Stomach (tissue), 9 donors: ENCODE results near the gene COPS8. TPM values are rescaled to one million over a fixed set of nuclear protein-coding genes. Genes with fewer than 3 reads are reported as not detected.

Experiments used
- DNase-seq, 2 donors: peaks; one replicate each; pipeline versions ENCODE4 v3.0.0 to v3.0.0-alpha.2; 2013 to 2019
- H3K27ac ChIP-seq, 5 donors: fragments of 200-600 bp in 4 of 5; sonication (generic) in 4 of 5; one replicate each; pipeline ENCODE4 v1.5.1; 2013 to 2019; ENCODE audit warnings: mild to moderate bottlenecking in 1 of 5, moderate library complexity in 1 of 5
- H3K27me3 ChIP-seq, 3 donors: fragments of 200-600 bp; sonication (generic); one replicate each; pipeline ENCODE4 v1.5.1; 2017 to 2019; ENCODE audit warnings: mixed run types in 1 of 3
- H3K36me3 ChIP-seq, 4 donors: fragments of 200-600 bp; sonication (generic); 1 replicate in 3 of 4; 2 replicates in 1 of 4; pipeline ENCODE4 v1.5.1; 2016 to 2019
- H3K4me1 ChIP-seq, 4 donors: fragments of 200-600 bp; sonication (generic); one replicate each; pipeline ENCODE4 v1.5.1; 2016 to 2019
- H3K4me3 ChIP-seq, 4 donors: fragments of 200-600 bp; sonication (generic) in 3 of 4; one replicate each; pipeline ENCODE4 v1.5.1; 2016 to 2019; ENCODE audit warnings: mild to moderate bottlenecking in 1 of 4
- H3K9me3 ChIP-seq, 4 donors: fragments of 200-600 bp; sonication (generic); one replicate each; pipeline ENCODE4 v1.5.1; 2016 to 2019
- EP300 ChIP-seq: sonication (generic); formaldehyde crosslinking; IDR thresholded peaks from one replicate; pipeline ENCODE4 v1.6.1; 2017; ENCODE audit warnings: antibody characterized with exemption
- POLR2A ChIP-seq, 4 donors: fragments of 450-650 bp; IDR thresholded peaks; one replicate each; pipeline ENCODE4 v1.6.1; 2016; ENCODE audit warnings: antibody characterized with exemption in 4 of 4, control low read depth in 2 of 4, mild to moderate bottlenecking in 1 of 4, moderate library complexity in 1 of 4
- POLR2AphosphoS5 ChIP-seq, 3 donors: sonication (generic); formaldehyde crosslinking; IDR thresholded peaks; one replicate each; pipeline ENCODE4 v1.6.1; 2016; ENCODE audit warnings: antibody characterized with exemption in 3 of 3
- WGBS, 5 donors: extraction: QIAGEN DNeasy Blood & Tissue Kit in 3 of 5; methylation state at CpG; one replicate each; pipeline versions ENCODE4 v1.1.5 to v1.1.7; 2013 to 2018; 5-methylcytosine and 5-hydroxymethylcytosine counted together
- intact Hi-C: fragments of 100-400 bp; cut with DNase I; formaldehyde crosslinking; loops from one replicate; pipeline ENCODE4 v1.15.1; 2023; ENCODE audit warnings: low total_unique reads
- polyA plus RNA-seq, 3 donors: library from polyadenylated mRNA; stranded (reverse); fragments of 200-250 nt; gene quantifications; one replicate each; pipeline ENCODE4 v1.2.3, GENCODE V29; 2013
- total RNA-seq, 5 donors: library from RNA; depleted of rRNA; stranded (reverse); fragments of >200 nt; gene quantifications; one replicate each; pipeline versions ENCODE4 v1.1.0 to v1.2.3, GENCODE V29; 2014 to 2016
- TF ChIP-seq, protein P1 (sequence below), 7 experiments: fragments of 450-650 bp in 4 of 7; fragments of 200-600 bp in 3 of 7; sonication (generic) in 3 of 7; IDR thresholded peaks; one replicate each; pipeline ENCODE4 v1.5.1; 2016 to 2019; ENCODE audit warnings: antibody characterized with exemption in 7 of 7, control low read depth in 2 of 7, mild to moderate bottlenecking in 1 of 7
- donor health status: healthy with polysubstance abuse.
- donor health status: Bipolar disorder and iron deficiency.
- donor health status: healthy.

COPS8 gene
- total and polyA plus RNA-seq, 8 donors = 24.1 to 105 (median 53.3) TPM

- intact Hi-C loops = loop anchor here (10.0 kb wide), 1 partner anchor 542 kb away; no protein-coding TSS in a partner anchor
- TF ChIP-seq POLR2A (IDR thresholded peaks at IDR 0.05) (no peak), POLR2AphosphoS5 (IDR thresholded peaks at IDR 0.05) (no peak), EP300 (no peak)
- TF ChIP-seq, protein P1, sequence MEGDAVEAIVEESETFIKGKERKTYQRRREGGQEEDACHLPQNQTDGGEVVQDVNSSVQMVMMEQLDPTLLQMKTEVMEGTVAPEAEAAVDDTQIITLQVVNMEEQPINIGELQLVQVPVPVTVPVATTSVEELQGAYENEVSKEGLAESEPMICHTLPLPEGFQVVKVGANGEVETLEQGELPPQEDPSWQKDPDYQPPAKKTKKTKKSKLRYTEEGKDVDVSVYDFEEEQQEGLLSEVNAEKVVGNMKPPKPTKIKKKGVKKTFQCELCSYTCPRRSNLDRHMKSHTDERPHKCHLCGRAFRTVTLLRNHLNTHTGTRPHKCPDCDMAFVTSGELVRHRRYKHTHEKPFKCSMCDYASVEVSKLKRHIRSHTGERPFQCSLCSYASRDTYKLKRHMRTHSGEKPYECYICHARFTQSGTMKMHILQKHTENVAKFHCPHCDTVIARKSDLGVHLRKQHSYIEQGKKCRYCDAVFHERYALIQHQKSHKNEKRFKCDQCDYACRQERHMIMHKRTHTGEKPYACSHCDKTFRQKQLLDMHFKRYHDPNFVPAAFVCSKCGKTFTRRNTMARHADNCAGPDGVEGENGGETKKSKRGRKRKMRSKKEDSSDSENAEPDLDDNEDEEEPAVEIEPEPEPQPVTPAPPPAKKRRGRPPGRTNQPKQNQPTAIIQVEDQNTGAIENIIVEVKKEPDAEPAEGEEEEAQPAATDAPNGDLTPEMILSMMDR (IDR thresholded peaks at IDR 0.05) = no peak
- no peaks in the 10 kb centered on the region for H3K9me3 ChIP-seq
- no peaks in the 10 kb centered on the region for H3K36me3 ChIP-seq
- WGBS, 5 donors = 79 to 85% (median 81%) methylated on average over 8 to 11 of the region's 11 CpGs
- H3K27me3 ChIP-seq = no peaks in the 10 kb centered on the region
- H3K27ac ChIP-seq = no peak overlapping the region
- DNase-seq = peak in 1 of 2 donors; percentile 43
- H3K4me1 ChIP-seq = peaks cover 6 to 24% (median 18%) of the 10 kb centered on the region in 4 donors
- H3K4me3 ChIP-seq = no peak overlapping the region
These were observed 29.3 kb upstream of the COPS8 start for GRCh38 chr2:237056287-237056875.

DNA sequence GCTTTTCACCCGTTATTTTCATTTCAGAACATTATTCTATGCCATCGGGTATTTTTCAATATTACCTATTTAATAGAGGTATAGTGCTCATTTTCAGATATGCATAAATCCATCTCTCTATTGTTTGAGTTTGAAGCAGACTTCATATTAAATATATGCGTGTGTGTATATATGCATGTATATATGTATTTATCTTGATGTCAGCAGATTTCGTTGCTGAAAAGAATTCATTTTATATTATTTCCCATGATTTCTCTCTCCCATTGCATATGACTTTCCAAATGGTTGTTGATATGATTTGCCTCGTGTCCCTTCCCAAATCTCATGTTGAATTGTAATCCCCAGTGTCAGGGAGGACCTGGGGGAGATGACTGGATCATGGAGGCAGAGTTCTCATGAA is 28.6 kb upstream of the COPS8 start:
- Histone ChIP-seq H3K27ac (no peak overlapping the region), H3K27me3 (no peaks in the 10 kb centered on the region), H3K9me3 (no peaks in the 10 kb centered on the region), H3K4me3 (no peak overlapping the region), H3K36me3 (no peaks in the 10 kb centered on the region), H3K4me1 (peaks cover 6 to 24% (median 18%) of the 10 kb centered on the region in 4 donors)
- intact Hi-C loops = loop anchor here (10.0 kb wide), 1 partner anchor 542 kb away; no protein-coding TSS in a partner anchor
- DNase-seq = no peak
- 93 to 97% (median 95%) methylated on average over 5 of the region's 5 CpGs for WGBS, 5 donors
- TF ChIP-seq POLR2A (IDR thresholded peaks at IDR 0.05) (no peak), POLR2AphosphoS5 (IDR thresholded peaks at IDR 0.05) (no peak), EP300 (no peak)
- TF ChIP-seq, protein P1 (IDR thresholded peaks at IDR 0.05) = no peak

- TF ChIP-seq EP300 (no peak), POLR2AphosphoS5 (IDR thresholded peaks at IDR 0.05) (no peak), POLR2A (IDR thresholded peaks at IDR 0.05) (no peak)
- TF ChIP-seq, protein P1 (IDR thresholded peaks at IDR 0.05) = no peak
- intact Hi-C loops = loop anchor here (10.0 kb wide), 1 partner anchor 543 kb away; no protein-coding TSS in a partner anchor
- H3K27me3 ChIP-seq = no peaks in the 10 kb centered on the region
- WGBS, 5 donors = 81 to 91% (median 81%) methylated on average over 5 of the region's 5 CpGs
- no peak for DNase-seq
- H3K9me3 ChIP-seq = no peaks in the 10 kb centered on the region
- no peak overlapping the region for H3K4me3 ChIP-seq
- H3K36me3 ChIP-seq = no peaks in the 10 kb centered on the region
- H3K27ac ChIP-seq = no peak overlapping the region
- peaks cover 6 to 24% (median 18%) of the 10 kb centered on the region in 4 donors for H3K4me1 ChIP-seq
These were observed 27.8 kb upstream of the COPS8 start for GRCh38 chr2:237057893-237058300.

- no peak overlapping the region for H3K4me3 ChIP-seq
- no peaks in the 10 kb centered on the region for H3K36me3 ChIP-seq
- H3K9me3 ChIP-seq = no peaks in the 10 kb centered on the region
- no peaks in the 10 kb centered on the region for H3K27me3 ChIP-seq
- peaks cover 6 to 24% (median 18%) of the 10 kb centered on the region in 4 donors for H3K4me1 ChIP-seq
- no peak for DNase-seq
- peak overlapping the region in 1 of 5 donors; percentile 1 for H3K27ac ChIP-seq
- intact Hi-C loops = loop anchor here (10.0 kb wide), 1 partner anchor 544 kb away; no protein-coding TSS in a partner anchor
- no peak for TF ChIP-seq POLR2A (IDR thresholded peaks at IDR 0.05)
- TF ChIP-seq EP300 = no peak
- TF ChIP-seq, protein P1 (IDR thresholded peaks at IDR 0.05) = no peak
- TF ChIP-seq POLR2AphosphoS5 (IDR thresholded peaks at IDR 0.05) = no peak
- 85 to 92% (median 89%) methylated on average over 11 of the region's 11 CpGs for WGBS, 5 donors
These were observed 27.3 kb upstream of the COPS8 start for GRCh38 chr2:237058423-237058822.
